Thymus (tissue), 11 donors: ENCODE results near the gene BAHD1. TPM values are rescaled to one million over a fixed set of nuclear protein-coding genes. Genes with fewer than 3 reads are reported as not detected.

ENCODE experiments used
- DNase-seq, 9 donors: peaks; one replicate each; pipeline ENCODE4 v3.0.0-alpha.2; 2013; ENCODE audit warnings: low spot score in 9 of 9, low read depth in 6 of 9, missing footprints in 1 of 9
- H3K27ac ChIP-seq, 2 donors: one replicate each; pipeline ENCODE4 v1.5.1; 2013; ENCODE audit warnings: control low read depth in 1 of 2, low read depth in 1 of 2, low read length in 1 of 2, mild to moderate bottlenecking in 1 of 2, moderate library complexity in 1 of 2
- H3K27me3 ChIP-seq, 2 donors: one replicate each; pipeline ENCODE4 v1.5.1; 2013; ENCODE audit warnings: low read length in 1 of 2; ENCODE audit not compliant: control insufficient read depth in 2 of 2, insufficient read depth in 1 of 2
- H3K36me3 ChIP-seq, 2 donors: one replicate each; pipeline ENCODE4 v1.5.1; 2013; ENCODE audit warnings: low read length in 1 of 2, mild to moderate bottlenecking in 1 of 2, moderate library complexity in 1 of 2; ENCODE audit not compliant: control insufficient read depth in 2 of 2, insufficient read depth in 2 of 2
- H3K4me1 ChIP-seq, 2 donors: one replicate each; pipeline ENCODE4 v1.5.1; 2013; ENCODE audit warnings: low read length in 2 of 2; ENCODE audit not compliant: control insufficient read depth in 2 of 2, insufficient read depth in 2 of 2
- H3K4me3 ChIP-seq, 2 donors: one replicate each; pipeline ENCODE4 v1.5.1; 2013; ENCODE audit warnings: low read length in 2 of 2, control low read depth in 1 of 2, mild to moderate bottlenecking in 1 of 2
- H3K9me3 ChIP-seq, 2 donors: one replicate each; pipeline ENCODE4 v1.5.1; 2013; ENCODE audit warnings: low read length in 1 of 2, mild to moderate bottlenecking in 1 of 2; ENCODE audit not compliant: control insufficient read depth in 2 of 2, insufficient read depth in 1 of 2
- WGBS: extraction: QIAGEN DNeasy Blood & Tissue Kit; methylation state at CpG from one replicate; pipeline ENCODE4 v1.1.7; 2013; 5-methylcytosine and 5-hydroxymethylcytosine counted together
- polyA plus RNA-seq: library from polyadenylated mRNA; stranded (reverse); fragments of 200-250 nt; gene quantifications from one replicate; pipeline ENCODE4 v1.2.3, GENCODE V29; 2013
- total RNA-seq: library from RNA; stranded (reverse); fragments of 120-200 nt; gene quantifications from one replicate; pipeline ENCODE4 v1.2.4, GENCODE V29; 2013
- donor health status: healthy.

Gene BAHD1
- total and polyA plus RNA-seq, 2 donors = 9.4 to 19.1 TPM

DNA sequence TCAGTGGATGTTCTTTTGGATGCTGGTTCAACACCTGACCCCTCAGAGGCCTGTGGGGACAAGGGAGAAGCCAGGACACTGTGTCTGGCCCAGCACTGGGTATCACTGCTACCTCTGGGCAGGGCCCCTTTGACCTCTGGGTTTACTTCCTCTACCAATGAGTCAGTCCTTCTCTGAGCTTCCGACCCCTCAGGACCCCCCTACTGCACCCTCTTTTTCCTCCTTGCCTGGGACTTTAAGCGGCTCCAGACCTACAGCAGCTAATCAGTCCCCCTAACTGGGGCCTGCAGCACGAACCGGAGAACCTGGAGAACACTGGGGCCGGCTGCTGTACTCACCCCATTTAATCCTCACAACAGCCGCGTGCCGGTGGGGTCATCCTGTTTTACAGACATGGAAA lies 33.8 kb downstream of the BAHD1 start:
- no peak overlapping the region for H3K4me3 ChIP-seq
- DNase-seq = no peak
- H3K27ac ChIP-seq = no peak overlapping the region
- WGBS = 95% methylated on average over 8 of the region's 8 CpGs
- no peaks in the 10 kb centered on the region for H3K9me3 ChIP-seq
- H3K4me1 ChIP-seq = peaks cover 11 to 16% of the 10 kb centered on the region in 2 donors
- peaks cover 0 to 11% of the 10 kb centered on the region in 2 donors for H3K27me3 ChIP-seq
- no peaks in the 10 kb centered on the region for H3K36me3 ChIP-seq

GRCh38 chr15:40477642-40478327 lies 37.0 kb downstream of the BAHD1 start:
- Histone ChIP-seq H3K27ac (no peak overlapping the region), H3K4me1 (no peaks in the 10 kb centered on the region), H3K4me3 (no peak overlapping the region), H3K36me3 (no peaks in the 10 kb centered on the region), H3K27me3 (peaks cover 0 to 8% of the 10 kb centered on the region in 2 donors), H3K9me3 (no peaks in the 10 kb centered on the region)
- no peak for DNase-seq
- WGBS = 90% methylated on average over 5 of the region's 5 CpGs

DNA sequence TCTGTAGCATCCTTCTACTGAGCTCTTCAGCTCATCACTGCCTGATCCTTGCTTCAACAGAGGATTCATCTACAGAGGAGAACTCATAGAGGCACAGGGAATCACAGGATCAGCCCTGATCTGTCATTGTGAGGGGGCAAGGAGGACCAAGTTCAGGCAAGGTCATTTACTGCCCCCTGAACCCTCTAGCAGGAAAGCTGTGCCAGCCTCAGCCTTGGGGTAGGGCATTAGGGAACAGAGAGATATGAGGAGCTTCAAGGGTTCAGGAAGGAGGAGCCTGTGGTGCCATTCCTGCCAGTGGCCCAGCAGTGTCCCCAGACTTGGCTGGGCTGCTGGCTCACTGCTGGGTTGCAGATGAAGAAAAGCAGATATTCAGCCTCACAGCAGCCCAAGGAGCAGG lies 38.3 kb downstream of the BAHD1 start:
- no peaks in the 10 kb centered on the region for H3K4me1 ChIP-seq
- no peak for DNase-seq
- no peak overlapping the region for H3K27ac ChIP-seq
- no peaks in the 10 kb centered on the region for H3K9me3 ChIP-seq
- H3K4me3 ChIP-seq = no peak overlapping the region
- H3K27me3 ChIP-seq = peaks cover 0 to 8% of the 10 kb centered on the region in 2 donors
- no peaks in the 10 kb centered on the region for H3K36me3 ChIP-seq

DNA sequence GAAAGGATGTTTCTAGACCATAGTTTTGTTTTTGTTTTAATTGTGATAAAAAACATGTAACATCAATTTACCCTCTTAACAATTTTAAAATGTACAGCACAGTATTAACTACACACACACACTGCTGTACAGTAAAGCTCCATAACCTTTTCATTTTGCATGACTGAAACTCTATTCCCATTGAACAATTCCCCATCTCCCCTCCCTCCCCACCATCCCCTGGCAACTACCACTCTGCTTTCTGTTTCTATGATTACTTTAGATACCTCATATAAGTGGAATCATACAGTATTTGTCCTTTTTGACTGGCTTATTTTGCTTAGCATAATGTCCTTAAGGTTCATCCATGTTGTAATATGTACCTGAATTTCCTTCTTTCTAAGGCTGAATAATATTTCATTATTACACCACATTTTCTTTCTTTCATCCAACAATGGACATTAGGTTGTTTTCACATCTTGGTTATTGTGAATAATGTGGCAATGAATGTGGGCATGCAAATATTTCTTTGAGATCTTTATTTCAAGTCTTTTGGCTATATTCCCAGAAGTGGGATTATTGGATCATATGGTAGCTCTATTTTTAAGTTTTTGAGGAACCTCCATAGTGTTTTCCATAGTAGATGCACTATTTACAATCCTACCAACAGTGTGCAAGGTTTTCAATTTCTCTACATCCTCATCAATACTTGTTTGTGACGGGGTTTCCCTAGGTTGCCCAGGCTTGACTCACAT lies 40.8 kb downstream of the BAHD1 start:
- Histone ChIP-seq H3K4me3 (no peak overlapping the region), H3K9me3 (peaks cover 0 to 6% of the 10 kb centered on the region in 2 donors), H3K36me3 (no peaks in the 10 kb centered on the region), H3K27ac (no peak overlapping the region), H3K27me3 (peaks cover 0 to 8% of the 10 kb centered on the region in 2 donors), H3K4me1 (no peaks in the 10 kb centered on the region)
- DNase-seq = no peak
- 92% methylated on average over 1 of the region's 1 CpG for whole genome bisulfite sequencing

GRCh38 chr15:40483919-40484318 lies 43.2 kb downstream of the BAHD1 start:
- Histone ChIP-seq H3K9me3 (peaks cover 0 to 14% of the 10 kb centered on the region in 2 donors), H3K36me3 (no peaks in the 10 kb centered on the region), H3K27ac (no peak overlapping the region), H3K27me3 (peaks cover 0 to 3% of the 10 kb centered on the region in 2 donors), H3K4me3 (no peak overlapping the region), H3K4me1 (no peaks in the 10 kb centered on the region)
- WGBS = 96% methylated on average over 2 of the region's 2 CpGs
- DNase-seq = no peak

DNA sequence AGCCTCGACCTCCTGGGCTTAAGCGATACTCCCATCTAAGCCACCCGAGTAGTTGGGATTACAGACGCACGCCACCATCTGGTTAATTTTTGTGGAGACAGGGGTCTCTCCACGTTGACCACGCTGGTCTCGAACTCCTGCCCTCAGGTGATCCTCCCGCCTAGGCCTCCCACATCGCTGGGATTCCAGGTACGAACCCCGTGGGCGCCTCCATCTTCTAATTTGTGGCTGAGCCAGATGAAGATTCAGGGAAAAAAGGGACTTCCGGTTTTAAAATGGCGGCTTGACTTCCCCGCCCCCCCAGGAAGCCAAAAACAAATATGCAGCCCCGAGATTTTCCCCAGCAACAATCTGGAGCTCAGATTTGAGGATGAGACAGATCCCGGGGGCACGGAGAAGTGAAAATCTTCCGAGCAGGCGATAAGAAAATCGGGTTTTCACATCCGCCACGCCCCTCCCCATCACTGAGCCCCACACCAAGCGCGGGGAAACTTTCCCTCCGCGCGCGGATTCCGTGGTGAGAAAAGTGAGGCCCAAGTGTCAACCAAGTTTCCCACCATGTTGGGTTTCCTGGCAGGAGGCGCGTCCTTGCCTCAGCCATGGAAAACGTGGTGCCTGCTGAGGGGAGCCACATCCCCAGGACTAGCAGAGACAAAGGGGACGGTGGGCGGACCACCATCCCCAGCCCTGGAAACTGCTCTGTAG lies 45.5 kb downstream of the BAHD1 start:
- WGBS = 88% methylated on average over 36 of the region's 36 CpGs
- Histone ChIP-seq H3K4me1 (no peaks in the 10 kb centered on the region), H3K9me3 (peaks cover 0 to 14% of the 10 kb centered on the region in 2 donors), H3K27ac (no peak overlapping the region), H3K27me3 (no peaks in the 10 kb centered on the region), H3K36me3 (no peaks in the 10 kb centered on the region), H3K4me3 (no peak overlapping the region)
- DNase-seq = no peak

- no peak for DNase-seq
Measured at GRCh38 chr15:40487816-40488682, 47.3 kb downstream of the BAHD1 start.

DNA sequence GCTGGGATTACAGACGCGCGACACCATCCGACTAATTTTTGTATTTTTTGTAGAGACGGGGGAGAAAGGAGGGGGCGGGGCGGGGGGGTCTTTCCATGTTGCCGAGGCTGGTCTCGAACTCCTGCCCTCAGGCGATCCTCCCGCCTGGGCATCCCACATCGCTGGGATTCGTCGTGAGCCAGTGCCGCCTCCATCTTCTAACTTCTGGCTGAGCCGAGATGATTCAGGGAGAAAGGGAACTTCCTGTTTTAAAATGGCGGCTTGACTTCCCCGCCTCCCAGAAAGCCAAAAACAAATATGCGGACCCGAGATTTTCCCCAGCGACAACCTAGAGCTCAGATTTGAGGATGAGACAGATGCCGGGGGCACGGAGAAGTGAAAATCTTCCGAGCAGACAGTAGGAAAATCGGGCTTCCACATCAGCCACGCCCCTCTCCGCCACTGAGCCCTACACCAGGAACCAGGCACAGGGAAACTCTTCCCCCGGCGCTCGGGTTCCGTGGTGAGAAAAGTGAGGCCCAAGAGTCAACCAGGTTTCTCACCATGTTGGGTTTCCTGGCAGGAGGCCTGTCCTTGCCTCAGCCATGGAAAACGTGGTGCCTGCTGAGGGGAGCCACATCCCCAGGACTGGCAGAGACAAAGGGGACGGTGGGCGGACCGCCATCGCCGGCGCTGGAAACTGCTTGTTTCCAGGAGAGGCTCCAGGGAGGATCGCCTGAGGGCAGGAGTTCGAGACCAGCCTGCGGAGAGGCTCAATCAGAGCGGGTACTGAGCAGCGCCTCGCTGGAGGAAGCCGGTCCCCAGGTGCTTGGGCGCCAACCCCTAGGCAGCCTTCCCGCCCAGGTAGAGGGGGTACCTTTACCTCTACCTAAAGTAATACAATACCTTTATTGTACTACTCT lies 48.8 kb downstream of the BAHD1 start:
- no peak overlapping the region for H3K27ac ChIP-seq
- no peaks in the 10 kb centered on the region for H3K27me3 ChIP-seq
- no peak overlapping the region for H3K4me3 ChIP-seq
- WGBS = 95% methylated on average over 47 of the region's 47 CpGs
- no peak for DNase-seq
- no peaks in the 10 kb centered on the region for H3K36me3 ChIP-seq
- H3K9me3 ChIP-seq = peaks cover 0 to 14% of the 10 kb centered on the region in 2 donors
- no peaks in the 10 kb centered on the region for H3K4me1 ChIP-seq

More at GRCh38 chr15:40487816-40488682, 47.3 kb downstream of the BAHD1 start:
- no peaks in the 10 kb centered on the region for H3K27me3 ChIP-seq
- no peak overlapping the region for H3K27ac ChIP-seq
- H3K4me1 ChIP-seq = no peaks in the 10 kb centered on the region
- peaks cover 0 to 14% of the 10 kb centered on the region in 2 donors for H3K9me3 ChIP-seq
- no peak overlapping the region for H3K4me3 ChIP-seq
- 95% methylated on average over 35 of the region's 35 CpGs for WGBS
- no peaks in the 10 kb centered on the region for H3K36me3 ChIP-seq
